ENCODE results near the gene EML4.

The EML4 gene

GRCh38 chr2:42138163-42139015 is 30.8 kb upstream of the EML4 start:
- DNase-seq (ENCODE audit: low read depth in 2 of 2) = no peak

DNA sequence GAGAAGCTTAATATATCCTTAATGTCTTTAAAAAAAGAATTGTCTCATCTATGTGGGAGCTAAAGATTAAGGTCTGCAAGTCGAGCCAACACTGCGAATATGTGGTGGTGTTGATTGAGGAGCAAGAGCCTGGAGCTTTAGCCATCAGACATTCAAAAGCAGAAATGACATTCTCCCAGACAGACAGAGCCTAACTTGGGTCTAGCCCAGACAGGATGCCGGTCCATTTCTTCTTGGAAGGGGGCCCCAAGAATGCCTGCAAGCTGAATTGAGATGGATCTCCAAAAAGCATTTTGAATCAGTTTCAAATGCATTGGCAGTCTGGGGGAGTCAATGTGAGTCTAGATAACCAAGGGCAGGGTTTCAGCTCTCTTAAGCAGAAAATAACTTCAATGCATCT is 30.1 kb upstream of the EML4 start:
- DNase-seq (ENCODE audit: low read depth in 2 of 2) = no peak

- DNase-seq (ENCODE audit: low read depth in 2 of 2) = no peak
Measured at GRCh38 chr2:42140496-42140895, 28.7 kb upstream of the EML4 start.

- no peak for DNase-seq (ENCODE audit: low read depth in 2 of 2)
Measured at GRCh38 chr2:42141687-42142546, 27.2 kb upstream of the EML4 start.

GRCh38 chr2:42142547-42143184 is 26.5 kb upstream of the EML4 start:
- no peak for DNase-seq (ENCODE audit: low read depth in 2 of 2)

GRCh38 chr2:42147641-42148274 is 21.4 kb upstream of the EML4 start:
- no peak for DNase-seq (ENCODE audit: low read depth in 2 of 2)

GRCh38 chr2:42150159-42150558 is 19.0 kb upstream of the EML4 start:
- DNase-seq (ENCODE audit: low read depth in 2 of 2) = no peak

- DNase-seq (ENCODE audit: low read depth in 2 of 2) = no peak
Measured at GRCh38 chr2:42153944-42154581, 15.1 kb upstream of the EML4 start.

DNA sequence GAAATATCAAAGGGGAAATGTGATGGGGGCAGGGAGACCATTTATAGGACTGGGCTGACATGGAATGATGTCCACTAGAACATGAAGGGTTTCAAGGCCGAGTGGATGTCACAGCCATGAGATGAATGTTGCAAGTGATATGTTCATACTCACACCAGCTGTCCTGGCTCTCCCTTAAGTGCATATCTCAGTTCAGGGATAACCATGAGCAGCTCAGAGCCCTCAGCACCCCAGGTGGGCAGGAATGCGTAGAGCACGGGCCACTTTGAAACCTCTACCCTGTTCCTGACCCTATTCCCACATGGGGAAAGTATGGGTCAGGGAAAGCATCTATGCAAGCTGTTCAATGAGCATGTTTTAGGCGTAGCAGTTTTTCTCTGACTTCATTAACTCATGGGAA is 12.4 kb upstream of the EML4 start:
- no peak for DNase-seq (ENCODE audit: low read depth in 2 of 2)

- DNase-seq (ENCODE audit: low read depth in 2 of 2) = no peak
Measured at GRCh38 chr2:42161444-42161843, 7.7 kb upstream of the EML4 start.

GRCh38 chr2:42163444-42164045 is 5.6 kb upstream of the EML4 start:
- DNase-seq (ENCODE audit: low read depth in 2 of 2) = no peak

DNA sequence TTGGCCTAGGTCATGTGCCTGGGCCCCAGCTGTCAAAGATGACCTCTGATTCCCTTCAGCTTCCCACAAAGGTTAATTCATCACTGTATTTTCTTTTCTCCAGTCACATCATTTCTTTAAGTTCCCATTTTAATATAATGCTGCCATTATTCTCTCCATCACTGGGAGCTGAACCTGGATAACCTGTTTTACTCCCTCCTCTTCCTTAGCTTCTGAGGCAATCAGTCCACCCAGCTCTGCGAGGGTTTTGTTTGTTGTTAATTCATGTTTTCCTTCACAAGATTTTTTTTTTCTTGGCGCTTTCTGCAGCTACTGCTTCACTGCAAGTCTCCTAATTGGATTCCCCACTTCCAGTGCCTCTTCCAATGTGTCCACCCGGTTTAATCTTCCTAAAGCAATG is 5.1 kb upstream of the EML4 start:
- DNase-seq (ENCODE audit: low read depth in 2 of 2) = no peak

DNA sequence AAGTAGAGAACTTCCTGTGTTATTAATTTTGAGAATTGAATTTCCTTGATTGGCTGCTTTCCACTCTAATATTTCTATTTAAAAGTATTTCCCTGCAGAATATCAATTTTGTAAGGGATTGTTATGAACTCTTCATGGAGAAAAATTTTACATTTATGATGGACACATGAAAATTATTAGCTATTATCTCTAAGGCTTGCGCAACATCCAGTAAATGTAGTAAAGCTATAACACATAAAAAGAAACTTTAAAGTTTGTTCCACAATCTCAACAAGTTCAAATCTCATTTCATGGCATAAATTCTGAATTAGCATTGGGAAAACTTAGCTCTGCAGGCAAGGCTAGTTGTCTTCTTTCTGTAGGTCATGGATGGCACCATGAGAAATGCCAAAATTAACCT is 4.2 kb upstream of the EML4 start:
- no peak for DNase-seq (ENCODE audit: low read depth in 2 of 2)

GRCh38 chr2:42167458-42167857 is 1.7 kb upstream of the EML4 start:
- DNase-seq (ENCODE audit: low read depth in 2 of 2) = no peak

DNA sequence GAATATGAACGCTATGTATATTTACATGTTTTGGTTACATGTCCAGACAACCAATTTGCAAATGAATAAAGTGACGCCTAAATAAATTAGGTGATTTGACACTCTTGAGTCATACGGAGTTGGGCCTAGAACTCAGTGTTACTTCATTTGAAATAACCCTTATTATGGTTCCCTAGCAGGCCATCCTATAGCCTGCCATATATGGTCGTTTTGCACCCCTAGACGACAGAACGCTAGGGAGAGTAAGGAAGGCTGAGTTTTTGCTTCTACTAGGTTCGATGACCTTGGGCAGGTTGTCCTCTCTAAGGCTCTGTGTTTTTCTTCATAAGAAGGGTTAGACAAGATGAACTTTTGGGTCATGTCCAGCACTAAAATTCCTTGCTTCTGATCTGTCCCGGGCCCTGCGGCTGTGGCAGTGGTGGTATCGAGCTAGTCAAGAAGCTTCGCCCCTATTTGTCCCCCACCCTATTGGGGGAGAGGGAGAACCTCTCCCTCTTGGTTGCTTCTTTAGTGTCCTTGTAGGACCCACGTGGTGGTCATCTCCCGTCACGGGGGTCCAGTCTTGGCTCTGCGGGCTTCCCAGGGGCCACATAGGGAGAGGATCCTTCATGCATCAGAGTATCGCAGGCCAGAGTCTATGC is 574 bp upstream of the EML4 start:
- DNase-seq (ENCODE audit: low read depth in 2 of 2) = no peak

DNA sequence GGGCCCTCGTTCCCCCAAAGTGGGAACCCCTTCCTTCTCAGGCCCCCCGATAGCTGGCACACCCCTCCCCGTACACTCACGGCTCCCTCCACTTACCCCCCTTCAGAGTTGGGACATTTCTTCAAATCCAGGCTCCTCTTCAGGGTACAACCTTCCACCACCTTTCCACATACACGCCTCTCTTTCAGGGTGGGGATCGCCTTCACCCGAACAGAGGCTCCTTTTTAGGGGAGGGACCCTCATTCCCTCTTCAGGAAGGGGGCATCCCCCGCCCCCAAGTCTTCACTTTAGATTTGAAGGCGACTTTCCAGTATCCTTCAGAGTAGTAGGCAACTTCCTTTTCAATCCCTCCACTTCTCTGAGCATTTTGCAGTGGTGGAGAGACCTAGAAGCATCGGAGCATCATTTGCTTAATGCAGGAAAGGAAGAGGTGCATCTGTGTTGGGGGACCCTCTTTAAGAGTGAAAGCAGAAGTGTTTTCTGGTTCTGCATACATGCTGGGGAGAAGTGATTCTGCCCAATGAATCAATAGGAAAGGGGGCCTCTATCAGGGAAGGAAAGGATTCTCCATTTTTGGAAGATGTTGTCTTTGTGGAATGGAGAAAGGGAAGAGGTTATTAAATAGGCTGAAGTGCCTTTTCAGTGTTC is 845 bp downstream of the EML4 start:
- DNase-seq (ENCODE audit: low read depth in 2 of 2) = no peak

DNA sequence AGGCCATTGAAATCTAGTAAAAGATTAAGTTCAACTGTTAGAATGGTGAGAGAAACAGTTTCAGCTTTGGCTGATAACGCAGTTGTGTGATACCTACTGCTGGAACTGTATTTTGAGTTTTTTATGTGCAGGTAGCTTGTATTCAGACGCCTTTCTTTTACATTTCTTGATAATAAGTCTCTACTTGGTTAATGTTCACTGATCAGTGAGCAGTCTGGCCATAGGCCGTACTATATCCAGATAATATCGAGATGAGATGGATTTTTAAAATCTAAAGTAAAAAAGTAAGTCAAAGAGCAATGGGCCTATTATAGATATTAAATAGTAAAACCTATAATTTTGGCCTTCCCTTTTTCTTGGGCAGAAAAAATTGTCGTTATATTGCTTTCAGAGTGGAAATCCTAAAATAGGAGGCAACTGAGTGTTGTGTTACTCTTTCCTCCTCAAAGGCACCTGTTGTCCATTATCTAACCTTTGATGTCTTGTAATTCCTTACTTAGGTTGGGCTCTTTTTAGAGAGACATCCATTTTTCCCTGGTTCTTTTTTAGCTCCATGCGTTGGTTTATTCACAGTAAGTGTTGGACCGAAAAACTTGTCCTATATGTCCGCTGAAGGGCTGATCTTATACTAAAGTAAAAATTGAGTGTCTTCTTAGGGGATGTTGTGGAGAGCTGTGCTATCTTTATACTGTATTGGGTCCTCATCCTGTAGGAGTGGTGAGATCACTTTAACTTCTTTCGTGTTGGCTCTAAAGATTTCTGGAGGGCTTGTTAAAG is 1.7 kb downstream of the EML4 start:
- no peak for DNase-seq (ENCODE audit: low read depth in 2 of 2)

GRCh38 chr2:42171396-42171980 is 2.3 kb downstream of the EML4 start:
- no peak for DNase-seq (ENCODE audit: low read depth in 2 of 2)

- no peak for DNase-seq (ENCODE audit: low read depth in 2 of 2)
Measured at GRCh38 chr2:42172020-42172419, 2.9 kb downstream of the EML4 start.
